HepG2 (cell line): ENCODE data around the gene MORN3. TPM values are rescaled to one million over a fixed set of nuclear protein-coding genes. Genes with fewer than 3 reads are reported as not detected.

Experiments
- ATAC-seq: fragments of 200-7000 bp; cut with Tn5 transposase; 3 replicates; pipeline ENCODE4 v1.9.1; 2020; ENCODE audit warnings: mild to moderate bottlenecking, moderate library complexity
- BruUV-seq: library from RNA; stranded (reverse); fragments of 400-500 nt; replicated peaks from 2 replicates; lab custom pipeline; 2021; lab: Mats Ljungman, UMichigan
- CTCF ChIA-PET: fragments of 300-600 bp; formaldehyde crosslinking; extraction: SDS; loops from one replicate; lab custom pipeline; 2021; ENCODE audit warnings: low total read pairs, inconsistent platforms, low intra/inter-chr PET ratio; lab: Yijun Ruan, JAX
- POLR2A ChIA-PET: fragments of 350-600 bp; sonication (Branson Sonifier 250); formaldehyde crosslinking; loops from one replicate; lab custom pipeline; 2020; ENCODE audit warnings: antibody characterized with exemption, inconsistent platforms; lab: Yijun Ruan, JAX
- DNase-seq: peaks from one replicate; pipeline ENCODE4 v3.0.0-alpha.2; 2015; ENCODE audit warnings: low spot score
- FAIRE-seq: peaks from 3 replicates; lab custom pipeline; 2011; peaks lifted over from hg19 to GRCh38; lab: Jason Lieb, UNC
- H2AFZ ChIP-seq: one replicate; pipeline ENCODE4 v1.6.1; 2011; ENCODE audit warnings: low read length, inconsistent platforms
- H3K27ac ChIP-seq: fragments of 300-600 bp; 3 replicates; pipeline ENCODE4 v1.8.0; 2011; ENCODE audit warnings: mixed run types, mild to moderate bottlenecking, mixed read lengths, low read length, inconsistent platforms; ENCODE audit not compliant: insufficient read depth; ENCODE audit errors: extremely low read length
- H3K27me3 ChIP-seq, 2 experiments: fragments of 200-600 bp in 1 of 2; 2 replicates in 1 of 2; 3 replicates in 1 of 2; pipeline versions ENCODE4 v1.6.0 to v1.8.0; 2011; ENCODE audit warnings: low read length in 2 of 2, mild to moderate bottlenecking in 2 of 2, moderate library complexity in 2 of 2, inconsistent platforms in 1 of 2; ENCODE audit not compliant: insufficient read depth in 2 of 2, control insufficient read depth in 1 of 2
- H3K36me3 ChIP-seq, 2 experiments: fragments of 200-600 bp in 1 of 2; replicated peaks in 1 of 2; 2 replicates in 1 of 2; 3 replicates in 1 of 2; pipeline versions ENCODE4 v1.5.1 to v1.8.0; 2011; ENCODE audit warnings: low read length in 2 of 2, inconsistent platforms in 1 of 2; ENCODE audit not compliant: insufficient read depth in 2 of 2, control insufficient read depth in 1 of 2
- H3K4me1 ChIP-seq: 2 replicates; pipeline ENCODE4 v1.5.1; 2012; ENCODE audit warnings: low read length, inconsistent platforms; ENCODE audit not compliant: insufficient read depth
- H3K4me2 ChIP-seq: 2 replicates; pipeline ENCODE4 v1.6.0; 2011; ENCODE audit warnings: low read depth, low read length, inconsistent platforms
- H3K4me3 ChIP-seq, 3 experiments: fragments of 200-600 bp in 1 of 3; sonication (generic), shearing (Covaris generic) in 1 of 3; replicated peaks in 1 of 3; 2 replicates each; pipeline ENCODE4 v1.5.1; 2011 to 2016; ENCODE audit warnings: low read length in 3 of 3, inconsistent platforms in 2 of 3, low read depth in 2 of 3, mild to moderate bottlenecking in 2 of 3, control low read depth in 1 of 3, mixed read lengths in 1 of 3; ENCODE audit not compliant: insufficient read depth in 1 of 3
- H3K79me2 ChIP-seq: one replicate; pipeline ENCODE4 v1.6.1; 2011; ENCODE audit warnings: low read length, inconsistent platforms; ENCODE audit not compliant: insufficient read depth
- H3K9ac ChIP-seq: 2 replicates; pipeline ENCODE4 v1.6.0; 2011; ENCODE audit warnings: mild to moderate bottlenecking, low read depth, low read length, inconsistent platforms; ENCODE audit not compliant: insufficient read depth
- H3K9me3 ChIP-seq: 2 replicates; pipeline ENCODE4 v1.5.1; 2012; ENCODE audit warnings: mild to moderate bottlenecking, low read length
- H4K20me1 ChIP-seq: 2 replicates; pipeline ENCODE4 v1.6.0; 2011; ENCODE audit warnings: inconsistent platforms, mild to moderate bottlenecking, low read length, moderate library complexity; ENCODE audit not compliant: insufficient read depth
- GPBP1L1 ChIP-seq: sonication (generic); formaldehyde crosslinking; IDR thresholded peaks from 2 replicates; pipeline ENCODE4 v1.5.0; 2020; ENCODE audit warnings: mild to moderate bottlenecking, missing genetic modification reagents
- SP1 ChIP-seq, 2 experiments: fragments of 450-650 bp in 1 of 2; sonication (generic) in 1 of 2; formaldehyde crosslinking in 1 of 2; IDR thresholded peaks; 2 replicates each; pipeline versions ENCODE4 v1.4.0 to v1.6.1; 2016 to 2020; ENCODE audit warnings: missing genetic modification reagents in 1 of 2
- TAF1 ChIP-seq: sonication (generic); formaldehyde crosslinking; IDR thresholded peaks from 2 replicates; pipeline ENCODE4 v1.4.0; 2020; ENCODE audit warnings: missing genetic modification reagents
- ZFP90 ChIP-seq: sonication (generic); formaldehyde crosslinking; IDR thresholded peaks from 2 replicates; pipeline ENCODE4 v1.8.0; 2022; ENCODE audit warnings: missing genetic modification reagents, mild to moderate bottlenecking, inconsistent platforms, borderline replicate concordance
- ZNF12 ChIP-seq: sonication (generic); formaldehyde crosslinking; IDR thresholded peaks from 2 replicates; pipeline ENCODE4 v1.5.0; 2020; ENCODE audit warnings: missing genetic modification reagents
- ZNF552 ChIP-seq: sonication (generic); formaldehyde crosslinking; IDR thresholded peaks from 2 replicates; pipeline ENCODE4 v1.9.0; 2022; ENCODE audit warnings: missing genetic modification reagents, mild to moderate bottlenecking, borderline replicate concordance
- WGBS: methylation state at CpG from one replicate; pipeline ENCODE4 v1.1.6; 2017; ENCODE audit warnings: low lambda C conversion rate; 5-methylcytosine and 5-hydroxymethylcytosine counted together
- in situ Hi-C: cut with HindIII; loops from 2 replicates; pipeline ENCODE4 v1.10.0; 2017; ENCODE audit warnings: low pct_unique_long_range_greater_than_20kb; ENCODE audit not compliant: extremely low pct_ligation_motif_present
- intact Hi-C: fragments of 100-400 bp; cut with micrococcal nuclease; formaldehyde crosslinking; loops from one replicate; pipeline ENCODE4 v1.10.0; 2022; ENCODE audit not compliant: unreplicated experiment
- polyA plus RNA-seq, 8 experiments: library from polyadenylated mRNA; depleted of rRNA in 3 of 8; stranded (reverse) in 7 of 8; unstranded in 1 of 8; fragments of >200 nt; fragmentation: Illumina TruSeq in 4 of 8; extraction: Trizol in 4 of 8; gene quantifications; 2 replicates each; pipeline versions ENCODE4 v1.2.1 to v1.2.3, GENCODE V29; 2011 to 2016; ENCODE audit warnings: low read depth in 4 of 8, missing spikeins in 1 of 8, mixed read lengths in 1 of 8; ENCODE audit not compliant: insufficient read depth in 1 of 8
- total RNA-seq, 5 experiments: library from RNA; depleted of rRNA; stranded (reverse); fragments of >200 nt; fragmentation: Illumina TruSeq; extraction: Trizol; gene quantifications; 2 replicates each; pipeline ENCODE4 v1.2.3, GENCODE V29; 2016; ENCODE audit warnings: low read depth in 1 of 5

Gene MORN3
- total and polyA plus RNA-seq, 2 of the 13 experiments (the other 11 are each of a cell fraction or from before 2014, with no cell fraction given) = 1.1 to 2.0 TPM

- no peak for TF ChIP-seq TAF1
Observed at GRCh38 chr12:121649819-121650353, 19.6 kb downstream of the MORN3 start (continued).

- Histone ChIP-seq H3K9ac (no peak overlapping the region), H3K79me2 (no peaks in the 10 kb centered on the region), H3K27ac (no peak overlapping the region), H4K20me1 (no peaks in the 10 kb centered on the region), H2AFZ (no peak overlapping the region), H3K4me1 (no peaks in the 10 kb centered on the region), H3K27me3 (no peaks in the 10 kb centered on the region), H3K36me3 (no peaks in the 10 kb centered on the region), H3K4me2 (no peak overlapping the region), H3K4me3 (no peak overlapping the region), H3K9me3 (no peaks in the 10 kb centered on the region)
- BruUV-seq = no TSS peak
- no peak for ATAC-seq
- DNase-seq = no peak
- POLR2A ChIA-PET = no interaction called here
- TF ChIP-seq ZFP90 (no peak), GPBP1L1 (CRISPR knock-in tag) (no peak), ZNF12 (no peak), SP1 (IDR thresholded peaks at IDR 0.05) (no peak), SP1 (CRISPR knock-in tag; IDR thresholded peaks at IDR 0.05) (no peak), ZNF552 (CRISPR knock-in tag) (no peak)
- intact Hi-C loops (no loop called here), in situ Hi-C loops (no loop called here)
- 89% methylated on average over 3 of the region's 5 CpGs for WGBS
- CTCF ChIA-PET = no interaction called here
- FAIRE-seq = no peak
Observed at GRCh38 chr12:121649322-121649721, 20.1 kb downstream of the MORN3 start.
